Stimulated activated CD4-positive, alpha-beta T cell treated with anti-CD3 and anti-CD28 coated beads, Interleukin-15, amount 100 ng/mL, for 48 hours (primary cell): ENCODE measurements around the gene GABRG3.

Experiments
- DNase-seq, 2 donors: peaks; one replicate each; pipeline ENCODE4 v3.0.0-alpha.2; 2020; ENCODE audit warnings: low read depth in 2 of 2

Gene GABRG3

DNA sequence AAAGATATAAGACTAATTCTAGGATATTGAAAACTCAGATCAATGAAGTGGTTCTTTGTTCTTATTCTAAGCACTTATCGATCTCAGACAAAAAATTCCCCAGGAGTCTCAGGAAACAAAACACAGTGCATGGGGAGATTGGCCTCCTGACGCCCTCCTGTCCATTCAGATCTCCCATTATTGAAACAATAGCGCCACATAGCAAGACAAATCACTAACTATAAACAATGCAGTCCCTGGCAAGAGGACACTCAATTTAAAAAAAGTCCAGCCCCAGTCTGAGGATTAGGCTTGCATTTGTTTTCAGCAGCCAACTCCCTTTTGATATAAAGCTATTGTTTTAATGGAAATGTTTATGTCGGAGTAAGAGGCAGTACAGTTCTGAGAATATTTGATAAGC, 528.2 kb downstream of the GABRG3 start:
- no peak for DNase-seq

GRCh38 chr15:27499719-27500118, 528.7 kb downstream of the GABRG3 start:
- no peak for DNase-seq

GRCh38 chr15:27500206-27500605, 529.2 kb downstream of the GABRG3 start:
- no peak for DNase-seq

DNA sequence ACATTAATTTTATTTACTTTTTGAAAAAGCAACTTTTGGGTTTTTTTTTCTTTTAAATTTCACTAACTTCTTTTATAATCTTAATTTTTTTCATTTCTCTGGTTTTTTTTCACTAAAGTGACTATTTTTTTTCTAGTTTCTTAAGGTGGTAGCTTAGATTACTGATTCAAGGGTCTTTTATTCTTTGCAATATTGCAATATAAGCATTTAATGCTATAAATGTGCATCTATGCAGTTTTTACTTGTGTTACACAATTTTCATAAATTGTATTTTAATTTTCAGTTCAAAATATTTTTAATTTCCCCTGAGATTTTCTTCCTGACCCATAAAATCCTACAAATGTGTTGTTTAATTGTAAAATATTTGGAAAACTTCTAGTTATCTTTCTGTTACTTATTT, 535.8 kb downstream of the GABRG3 start:
- no peak for DNase-seq

GRCh38 chr15:27509014-27509413, 538.0 kb downstream of the GABRG3 start:
- no peak for DNase-seq

DNA sequence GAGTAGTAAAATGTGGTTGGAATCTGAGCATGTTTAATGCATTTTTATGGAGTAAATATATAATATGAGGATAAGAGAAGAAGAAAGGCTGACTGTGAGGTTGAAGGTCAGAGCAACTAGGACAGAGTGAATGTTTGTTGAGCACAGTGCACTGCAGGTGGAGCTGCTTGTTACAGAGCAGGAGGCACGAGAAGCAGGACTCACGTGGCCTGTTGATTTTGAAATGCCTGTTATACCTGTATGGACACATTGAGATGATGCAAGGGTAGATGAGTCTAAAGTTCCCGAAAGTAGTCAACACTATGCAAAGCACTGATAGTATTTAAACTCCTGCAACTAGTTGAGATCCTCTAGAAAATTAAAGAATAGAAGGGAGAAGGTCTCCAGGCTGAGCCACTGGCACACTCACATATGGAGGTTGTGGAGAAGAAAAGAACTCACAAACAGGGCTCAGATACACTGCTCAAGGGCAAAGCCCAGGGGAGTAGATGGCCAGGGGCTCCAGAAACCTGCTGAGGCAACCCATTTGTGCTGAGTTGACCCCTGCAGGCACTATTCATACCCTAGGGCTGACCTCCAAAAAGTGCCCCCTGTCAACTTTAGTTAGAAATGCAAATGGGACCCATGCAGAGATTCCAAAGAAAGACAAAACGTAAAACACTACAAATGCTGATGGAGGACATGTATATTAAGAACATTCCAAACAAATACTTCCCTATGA, 541.5 kb downstream of the GABRG3 start:
- DNase-seq, result no peak

- DNase-seq, result no peak
Measured at GRCh38 chr15:27514526-27514925, 543.5 kb downstream of the GABRG3 start.

GRCh38 chr15:27527490-27528067, 556.6 kb downstream of the GABRG3 start:
- DNase-seq, result no peak

DNA sequence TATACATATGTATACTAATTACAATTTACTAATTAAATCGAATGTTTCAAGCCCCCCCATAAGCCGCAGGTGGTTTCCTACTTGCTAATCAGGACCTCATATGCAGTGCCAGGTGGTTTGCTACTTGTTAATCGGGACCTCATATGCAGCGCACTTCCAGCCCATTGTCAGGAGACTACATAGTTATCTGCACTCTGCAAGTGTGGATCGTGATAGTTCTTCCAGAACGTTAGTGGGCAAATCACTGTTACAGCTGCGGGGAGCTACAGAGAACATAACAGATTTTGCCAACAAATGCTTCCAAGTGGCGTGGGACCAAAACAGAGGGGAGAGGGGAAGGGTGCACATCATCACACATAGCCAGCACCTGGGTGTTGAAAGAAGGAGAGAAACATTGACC, 558.4 kb downstream of the GABRG3 start:
- DNase-seq, result no peak

DNA sequence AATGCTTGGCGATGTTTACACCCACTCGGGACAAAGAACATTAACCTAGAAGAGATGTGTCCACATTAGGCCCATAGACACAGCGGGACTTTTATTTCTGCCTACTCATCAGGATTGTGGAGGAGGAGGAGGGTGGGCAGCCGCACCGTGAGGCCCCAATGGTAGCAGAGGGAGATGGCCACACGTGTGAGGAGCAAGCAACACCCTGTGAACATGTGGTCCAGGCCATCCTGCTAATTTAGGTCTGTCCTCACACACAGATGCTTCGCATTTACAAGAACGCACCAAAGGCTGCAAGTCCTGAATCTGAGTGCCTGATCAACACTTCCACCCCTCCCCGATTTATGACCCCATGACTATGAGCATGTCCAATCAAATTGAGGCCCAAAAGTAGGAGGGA, 560.0 kb downstream of the GABRG3 start:
- no peak for DNase-seq

GRCh38 chr15:27532358-27532757, 561.4 kb downstream of the GABRG3 start:
- no peak for DNase-seq

DNA sequence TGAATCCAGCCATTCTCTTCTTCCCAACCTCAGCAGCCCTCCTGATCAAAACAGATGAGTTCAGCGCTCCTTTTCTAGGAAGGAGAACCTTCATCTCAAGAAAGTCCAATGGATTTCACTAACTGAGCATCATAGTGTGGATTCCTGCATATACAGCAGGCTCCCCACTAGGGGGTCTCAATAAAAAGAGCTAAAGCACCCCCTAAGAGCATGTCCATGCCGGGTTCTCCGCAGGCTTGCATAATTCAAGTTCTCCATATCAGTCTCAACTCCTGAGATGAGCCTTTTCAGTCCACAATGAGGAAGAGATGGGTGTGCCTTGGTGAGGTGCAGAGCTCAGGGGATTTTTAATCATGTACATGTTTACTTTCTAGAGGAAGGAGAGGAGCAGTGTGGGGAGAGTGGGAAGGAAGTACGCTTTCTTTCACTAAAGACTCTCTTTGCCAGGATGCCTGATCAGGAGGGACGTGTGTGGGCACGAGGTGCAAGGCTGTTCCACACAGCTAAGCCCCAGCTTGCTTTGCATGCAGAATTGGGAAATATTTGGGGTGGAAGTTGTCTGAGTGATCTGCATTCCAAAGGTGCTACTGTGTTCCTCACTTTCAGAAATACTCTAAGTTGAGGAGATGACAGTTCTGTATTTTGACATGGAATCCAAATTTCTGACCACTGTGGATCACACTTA, 564.6 kb downstream of the GABRG3 start:
- DNase-seq, result no peak

- DNase-seq, result no peak
Measured at GRCh38 chr15:27538325-27538724, 567.3 kb downstream of the GABRG3 start.

GRCh38 chr15:27541581-27541980, 570.6 kb downstream of the GABRG3 start:
- DNase-seq, result no peak

GRCh38 chr15:27545494-27546255, 574.7 kb downstream of the GABRG3 start:
- DNase-seq, result no peak

DNA sequence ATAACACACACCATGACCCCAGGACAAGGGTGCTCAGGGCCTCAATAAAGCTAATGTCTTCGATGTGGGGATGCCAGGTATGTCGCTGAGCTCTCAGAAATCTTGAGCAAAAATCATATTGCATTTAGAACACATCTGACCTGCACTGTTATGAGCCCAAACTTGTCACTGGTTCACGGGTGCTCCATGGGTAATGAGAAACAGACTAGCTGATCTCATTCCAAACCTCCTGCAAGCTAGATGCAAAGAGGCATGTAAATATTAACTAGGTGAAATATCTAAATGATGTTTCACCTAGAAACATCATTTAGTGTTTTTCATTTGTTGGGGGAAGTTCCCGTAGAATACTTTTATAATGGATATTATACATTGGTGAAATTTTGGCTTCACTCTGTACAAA, 578.8 kb downstream of the GABRG3 start:
- no peak for DNase-seq

- DNase-seq, result no peak
Measured at GRCh38 chr15:27550635-27551034, 579.7 kb downstream of the GABRG3 start.

GRCh38 chr15:27561816-27562215, 590.8 kb downstream of the GABRG3 start:
- no peak for DNase-seq

DNA sequence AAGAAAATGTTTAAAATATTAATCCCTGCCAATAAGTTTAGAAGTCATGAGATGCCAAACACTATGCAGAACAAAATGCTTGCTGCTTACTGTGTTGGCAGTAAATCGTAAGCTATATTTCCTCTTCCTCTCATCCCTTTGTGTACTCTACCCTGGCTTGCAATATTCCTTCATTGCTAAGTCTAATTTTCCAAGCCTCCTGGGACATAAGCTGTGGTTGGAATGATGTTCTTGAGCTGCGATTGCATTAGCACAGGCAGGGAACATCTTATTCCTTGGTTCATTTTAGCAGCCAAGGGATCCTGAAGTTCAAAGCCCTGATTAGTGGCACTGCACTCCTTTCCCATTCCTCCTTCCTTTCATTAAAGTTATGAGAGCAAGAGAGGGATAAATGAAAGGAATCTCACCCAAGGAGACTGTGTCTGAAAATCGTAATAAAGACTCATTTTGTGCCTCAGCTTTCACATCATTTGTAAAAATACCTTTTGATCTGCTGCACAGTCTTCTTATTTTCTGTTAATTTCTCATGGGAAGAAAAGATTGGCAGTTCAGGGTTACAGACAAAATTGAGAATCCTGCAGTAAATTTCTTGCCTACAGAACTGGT, 592.9 kb downstream of the GABRG3 start:
- no peak for DNase-seq

DNA sequence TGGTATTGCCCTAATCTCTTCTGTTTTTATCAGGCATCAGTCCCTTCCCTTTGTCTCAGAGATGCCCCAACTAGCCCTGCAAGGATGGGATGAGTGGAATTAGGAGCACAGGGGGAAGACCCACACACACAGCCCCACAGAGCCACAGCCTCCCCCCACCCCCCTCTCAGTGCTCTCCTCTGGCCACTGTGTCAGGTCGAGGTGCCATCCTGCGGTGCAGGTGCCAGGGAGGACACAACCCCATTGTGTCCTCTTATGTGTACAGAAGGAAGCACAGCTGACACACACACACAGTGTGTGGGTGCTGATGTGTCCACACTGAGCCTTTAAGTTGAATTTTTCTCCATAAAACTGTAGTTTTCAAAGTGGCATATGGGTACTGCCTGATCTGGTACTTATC, 593.7 kb downstream of the GABRG3 start:
- no peak for DNase-seq

DNA sequence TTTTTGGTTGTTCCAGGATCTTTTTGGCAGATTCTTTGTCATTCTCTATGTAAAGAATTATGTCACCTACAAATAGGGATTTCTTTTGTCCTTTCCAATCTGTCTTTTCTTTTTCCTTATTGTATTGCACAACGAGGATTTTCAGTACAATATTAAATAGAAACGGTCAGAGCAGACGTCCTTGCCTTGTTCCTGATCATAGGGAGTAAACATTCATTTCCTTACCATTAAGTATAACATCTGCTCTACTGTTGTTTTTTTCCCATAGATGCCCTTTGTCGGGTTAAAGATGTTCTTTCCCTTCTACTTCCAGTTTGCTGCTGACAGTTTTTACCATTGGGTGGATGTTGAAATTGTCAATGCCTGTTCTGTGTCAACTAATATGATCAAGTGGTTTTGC, 599.8 kb downstream of the GABRG3 start:
- DNase-seq, result no peak
